NCI-H2171 treated with DMSO at 0.1 percent for 48 hours (cell line): ENCODE data around the gene IRF3.
A peak's percentile ranks its signal among the peaks of the same experiment; 100 is the strongest.
"Not testable (repeated sequence)": the region's sequence is repeated elsewhere in the genome, so short reads cannot be mapped to it uniquely, and the experiment has no call there.

ENCODE experiments used
- DNase-seq: peaks from one replicate; lab custom pipeline; 2025; lab: John Stamatoyannopoulos, UW

Gene IRF3

GRCh38 chr19:49646586-49646985 lies 19.1 kb downstream of the IRF3 start:
- no peak for DNase-seq

GRCh38 chr19:49645995-49646394 lies 19.7 kb downstream of the IRF3 start:
- DNase-seq, result no peak

GRCh38 chr19:49645592-49645991 lies 20.1 kb downstream of the IRF3 start:
- DNase-seq, result no peak

- no peak for DNase-seq
Observed at GRCh38 chr19:49643466-49643865, 22.2 kb downstream of the IRF3 start.

GRCh38 chr19:49642492-49643035 lies 23.1 kb downstream of the IRF3 start:
- peak; percentile 20 for DNase-seq

- peak; percentile 99 for DNase-seq
Observed at GRCh38 chr19:49641688-49642491, 23.8 kb downstream of the IRF3 start, which contains the start of gene SCAF1. SCAF1 (plus strand) TSS chr19:49642209; CDS start chr19:49645027, 2,818 bp downstream.

- DNase-seq, result peak; percentile 100
Observed at GRCh38 chr19:49640113-49640898, 25.4 kb downstream of the IRF3 start, which contains the start of gene RRAS. RRAS (minus strand) TSS chr19:49640143; CDS start chr19:49640098, 45 bp downstream.

- DNase-seq, result peak; percentile 21
Observed at GRCh38 chr19:49639401-49640112, 26.1 kb downstream of the IRF3 start.

GRCh38 chr19:49637821-49638738 lies 27.6 kb downstream of the IRF3 start:
- no peak for DNase-seq

GRCh38 chr19:49636233-49636932 lies 29.3 kb downstream of the IRF3 start:
- no peak for DNase-seq

- peak; percentile 35 for DNase-seq
Observed at GRCh38 chr19:49635530-49636232, 30.0 kb downstream of the IRF3 start.

- DNase-seq, result not testable (repeated sequence)
Observed at GRCh38 chr19:49633273-49633672, 32.4 kb downstream of the IRF3 start.

- no peak for DNase-seq
Observed at GRCh38 chr19:49632576-49632975, 33.1 kb downstream of the IRF3 start.

- no peak for DNase-seq
Observed at GRCh38 chr19:49631610-49632192, 34.0 kb downstream of the IRF3 start.

- peak; percentile 31 for DNase-seq
Observed at GRCh38 chr19:49631014-49631588, 34.6 kb downstream of the IRF3 start.

GRCh38 chr19:49629659-49630058 lies 36.0 kb downstream of the IRF3 start:
- DNase-seq, result no peak

- DNase-seq, result no peak
Observed at GRCh38 chr19:49626226-49626625, 39.4 kb downstream of the IRF3 start.

- DNase-seq, result no peak
Observed at GRCh38 chr19:49624967-49625910, 40.4 kb downstream of the IRF3 start.
